ENCODE data around the gene NDUFS7. TPM values are rescaled to one million over a fixed set of nuclear protein-coding genes. Genes with fewer than 3 reads are reported as not detected.

NDUFS7 gene
- total and polyA plus RNA-seq, 3 donors from 2014 or later, result 170 to 176 (median 172) TPM

DNA sequence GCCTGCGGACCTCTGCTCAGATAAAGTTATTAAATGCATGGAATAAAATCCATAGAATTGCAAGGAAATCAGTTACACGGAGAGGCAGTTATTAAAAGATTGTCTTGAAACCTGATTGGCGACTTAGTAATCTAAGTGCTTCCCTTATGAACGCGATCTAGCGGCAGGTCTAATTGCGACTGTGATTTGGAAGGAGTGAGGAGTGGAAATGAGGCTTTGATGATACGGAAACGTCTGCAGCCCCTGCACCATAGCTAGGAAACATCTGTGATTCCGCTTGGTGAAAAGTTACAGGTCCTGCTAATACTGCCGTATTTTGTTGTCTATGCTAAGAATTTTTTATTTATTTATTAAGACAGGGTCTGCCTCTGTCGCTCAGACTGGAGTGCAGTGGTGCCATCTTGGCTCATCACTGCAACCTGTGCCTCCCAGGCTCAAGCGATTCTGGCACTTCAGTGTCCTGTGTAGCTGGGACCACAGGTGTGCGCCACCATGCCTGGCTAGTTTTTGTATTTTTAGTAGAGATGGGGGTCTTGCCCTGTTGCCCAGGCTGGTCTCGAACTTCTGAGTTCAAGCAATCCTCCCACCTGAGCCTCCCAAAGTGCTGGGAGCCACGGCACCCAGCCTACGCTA is 887 bp downstream of the NDUFS7 start:
- Histone ChIP-seq H3K9me3 (no peaks in the 10 kb centered on the region), H3K4me3 (peak overlapping the region; percentile 78 to 87), H3K4me1 (peaks cover 15% of the 10 kb centered on the region), H3K27ac (peak overlapping the region; percentile 76 to 83), H3K27me3 (no peaks in the 10 kb centered on the region), H3K36me3 (ENCODE audit: low read depth, missing control alignments) (no peaks in the 10 kb centered on the region)
- DNase-seq, result no peak
- WGBS, 2 donors, result 23 to 27% methylated on average over 17 of the region's 17 CpGs
- intact Hi-C loops (cut with DNase I; ENCODE audit: low total_unique reads), result no loop called here
- TF ChIP-seq, protein P1, sequence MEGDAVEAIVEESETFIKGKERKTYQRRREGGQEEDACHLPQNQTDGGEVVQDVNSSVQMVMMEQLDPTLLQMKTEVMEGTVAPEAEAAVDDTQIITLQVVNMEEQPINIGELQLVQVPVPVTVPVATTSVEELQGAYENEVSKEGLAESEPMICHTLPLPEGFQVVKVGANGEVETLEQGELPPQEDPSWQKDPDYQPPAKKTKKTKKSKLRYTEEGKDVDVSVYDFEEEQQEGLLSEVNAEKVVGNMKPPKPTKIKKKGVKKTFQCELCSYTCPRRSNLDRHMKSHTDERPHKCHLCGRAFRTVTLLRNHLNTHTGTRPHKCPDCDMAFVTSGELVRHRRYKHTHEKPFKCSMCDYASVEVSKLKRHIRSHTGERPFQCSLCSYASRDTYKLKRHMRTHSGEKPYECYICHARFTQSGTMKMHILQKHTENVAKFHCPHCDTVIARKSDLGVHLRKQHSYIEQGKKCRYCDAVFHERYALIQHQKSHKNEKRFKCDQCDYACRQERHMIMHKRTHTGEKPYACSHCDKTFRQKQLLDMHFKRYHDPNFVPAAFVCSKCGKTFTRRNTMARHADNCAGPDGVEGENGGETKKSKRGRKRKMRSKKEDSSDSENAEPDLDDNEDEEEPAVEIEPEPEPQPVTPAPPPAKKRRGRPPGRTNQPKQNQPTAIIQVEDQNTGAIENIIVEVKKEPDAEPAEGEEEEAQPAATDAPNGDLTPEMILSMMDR (IDR thresholded peaks at IDR 0.05), result no peak
- no peak for TF ChIP-seq POLR2A (IDR thresholded peaks at IDR 0.05)

DNA sequence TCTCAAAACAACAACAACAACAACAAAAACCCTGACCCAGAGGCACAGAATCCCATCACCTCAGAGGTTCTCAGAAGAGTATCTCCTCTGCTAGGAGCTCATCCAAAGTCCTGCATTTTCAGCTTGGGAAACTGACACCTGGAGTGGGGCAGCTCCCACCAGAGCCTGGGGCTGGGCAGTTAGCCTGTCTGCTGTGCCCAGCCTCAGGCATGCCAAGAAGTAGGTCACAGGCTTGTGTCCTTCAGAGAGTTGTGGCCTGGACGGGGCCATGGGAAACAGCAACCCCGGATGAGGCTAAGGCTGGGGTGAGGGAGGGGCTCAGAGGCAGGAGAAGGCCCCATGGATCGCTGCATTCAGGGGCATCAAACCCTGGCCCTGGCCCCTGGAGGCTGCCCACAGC is 2.1 kb downstream of the NDUFS7 start:
- WGBS, 2 donors, result 81% methylated on average over 3 of the region's 3 CpGs; no CpG with 5 or more reads in 1 of the 2 donors
- H3K4me1 ChIP-seq, result peaks cover 15% of the 10 kb centered on the region
- H3K27ac ChIP-seq, result no peak overlapping the region
- no peaks in the 10 kb centered on the region for H3K9me3 ChIP-seq
- TF ChIP-seq POLR2A (IDR thresholded peaks at IDR 0.05), result no peak
- TF ChIP-seq, protein P1 (IDR thresholded peaks at IDR 0.05), result no peak
- DNase-seq, result no peak
- H3K27me3 ChIP-seq, result no peaks in the 10 kb centered on the region
- intact Hi-C loops (cut with DNase I; ENCODE audit: low total_unique reads), result no loop called here
- H3K4me3 ChIP-seq, result no peak overlapping the region
- H3K36me3 ChIP-seq (ENCODE audit: low read depth, missing control alignments), result no peaks in the 10 kb centered on the region

DNA sequence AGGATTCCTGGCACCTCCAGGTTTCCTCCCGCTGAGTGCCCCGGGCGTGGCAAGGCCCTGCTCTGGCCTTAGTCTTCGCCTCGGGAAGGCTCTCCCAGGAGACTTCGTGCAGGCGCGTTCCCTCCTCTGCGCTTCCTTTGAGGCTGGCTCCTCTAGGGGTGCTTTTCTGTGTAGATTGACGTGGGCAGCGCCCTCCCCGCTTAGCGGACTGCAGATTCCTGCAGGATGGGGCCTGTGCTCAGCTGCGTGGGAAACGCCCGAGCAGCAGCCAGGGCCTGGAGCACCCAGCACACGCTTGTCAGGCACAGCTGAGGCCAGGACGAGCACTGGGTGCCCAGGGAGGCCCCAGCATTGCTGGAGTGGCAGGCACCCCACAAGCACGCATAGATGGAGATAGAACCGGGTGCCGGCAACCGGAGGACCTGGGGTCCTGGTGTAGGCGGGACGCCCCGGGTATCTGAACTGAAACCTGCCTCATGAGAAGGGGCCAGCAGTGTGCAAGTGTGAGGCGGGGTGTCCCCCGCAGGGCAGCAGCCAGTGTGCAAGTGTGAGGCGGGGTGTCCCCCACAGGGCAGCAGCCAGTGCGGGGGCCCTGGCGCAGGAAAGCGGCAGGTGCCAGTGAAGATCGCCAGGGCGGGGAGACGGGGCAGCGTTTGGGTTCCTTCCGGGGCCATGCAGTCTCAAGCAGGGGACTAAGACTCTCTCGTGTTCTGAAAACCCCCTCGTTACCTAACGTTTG is 3.4 kb downstream of the NDUFS7 start:
- TF ChIP-seq, protein P1 (IDR thresholded peaks at IDR 0.05), result no peak
- no peak for TF ChIP-seq POLR2A (IDR thresholded peaks at IDR 0.05)
- no peaks in the 10 kb centered on the region for H3K27me3 ChIP-seq
- H3K4me1 ChIP-seq, result peaks cover 8% of the 10 kb centered on the region
- no peaks in the 10 kb centered on the region for H3K36me3 ChIP-seq (ENCODE audit: low read depth, missing control alignments)
- no peak for DNase-seq
- H3K27ac ChIP-seq, result no peak overlapping the region
- no peak overlapping the region for H3K4me3 ChIP-seq
- H3K9me3 ChIP-seq, result no peaks in the 10 kb centered on the region
- intact Hi-C loops (cut with DNase I; ENCODE audit: low total_unique reads), result no loop called here
- 90 to 92% methylated on average over 15 to 39 of the region's 39 CpGs for WGBS, 2 donors

DNA sequence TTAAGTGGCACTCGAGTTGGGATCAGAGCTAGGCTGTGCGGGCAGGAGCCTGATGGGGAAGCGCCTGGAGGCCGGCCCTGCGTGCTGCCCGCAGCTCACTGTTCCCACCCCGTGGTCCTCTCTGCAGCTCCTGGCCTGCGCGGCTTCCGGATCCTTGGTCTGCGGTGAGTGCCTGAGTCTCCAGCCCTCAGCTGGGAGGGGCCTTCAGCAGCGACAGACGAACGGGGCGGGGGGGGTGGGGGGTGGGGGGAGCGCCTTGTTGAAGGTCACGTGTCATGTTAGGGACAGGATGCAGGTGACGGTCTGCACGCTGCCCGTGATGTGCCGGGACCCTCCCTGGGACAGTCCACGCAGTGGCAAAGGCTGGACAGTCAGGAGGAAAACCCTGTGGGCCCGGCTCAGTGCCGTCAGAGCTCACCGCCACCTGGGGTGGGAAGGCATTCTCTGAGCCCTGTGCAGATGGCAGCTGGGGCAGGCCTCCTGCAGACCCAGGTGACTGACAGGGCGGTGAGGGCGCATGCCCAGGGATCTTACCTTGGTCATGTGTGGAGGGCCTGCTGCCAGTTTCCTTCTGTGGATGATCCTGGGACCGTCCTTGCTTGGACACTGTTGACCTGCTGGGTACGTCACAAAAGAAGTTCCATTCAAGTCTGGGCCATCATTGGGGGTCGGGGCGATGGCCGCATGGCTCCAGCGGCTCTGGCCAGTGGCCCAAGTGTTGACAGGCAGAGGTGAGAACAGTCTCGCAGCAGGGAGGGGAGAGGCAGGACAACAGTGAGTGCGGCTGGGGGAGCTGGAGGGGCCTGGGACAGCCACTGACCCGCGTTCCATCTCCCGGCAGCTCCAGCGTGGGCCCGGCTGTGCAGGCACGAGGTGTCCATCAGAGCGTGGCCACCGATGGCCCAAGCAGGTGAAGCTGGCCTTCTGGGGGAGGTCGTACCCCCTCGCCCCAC is 4.3 kb downstream of the NDUFS7 start:
- H3K27me3 ChIP-seq, result no peaks in the 10 kb centered on the region
- H3K36me3 ChIP-seq (ENCODE audit: low read depth, missing control alignments), result no peaks in the 10 kb centered on the region
- H3K27ac ChIP-seq, result no peak overlapping the region
- 87% methylated on average over 31 to 45 of the region's 45 CpGs for WGBS, 2 donors
- TF ChIP-seq, protein P1 (IDR thresholded peaks at IDR 0.05), result no peak
- no peak for TF ChIP-seq POLR2A (IDR thresholded peaks at IDR 0.05)
- intact Hi-C loops (cut with DNase I; ENCODE audit: low total_unique reads), result no loop called here
- no peak for DNase-seq
- H3K9me3 ChIP-seq, result no peaks in the 10 kb centered on the region
- peaks cover 8% of the 10 kb centered on the region for H3K4me1 ChIP-seq
- no peak overlapping the region for H3K4me3 ChIP-seq
